Neural cell (in vitro differentiated cells): Measurements from ENCODE around the gene EPB42.

Source experiments
- CTCF ChIP-seq: fragments of 450-650 bp; IDR thresholded peaks from 2 replicates; pipeline ENCODE4 v1.5.1; 2014; ENCODE audit warnings: antibody characterized with exemption, mild to moderate bottlenecking, moderate library complexity; ENCODE audit not compliant: poor library complexity, severe bottlenecking
- EZH2 ChIP-seq: fragments of 200-600, 300-800 bp; shearing (Covaris generic), sonication (generic); IDR thresholded peaks from 2 replicates; pipeline ENCODE4 v1.6.1; 2014; ENCODE audit warnings: antibody characterized with exemption, low read length, borderline replicate concordance, mild to moderate bottlenecking; ENCODE audit not compliant: insufficient read depth, poor library complexity, severe bottlenecking
- RAD21 ChIP-seq: fragments of 450-650 bp; conservative IDR thresholded peaks from 2 replicates; pipeline ENCODE4 v1.6.1; 2014; ENCODE audit warnings: antibody characterized with exemption, mild to moderate bottlenecking, moderate library complexity
- SMC3 ChIP-seq: fragments of 450-650 bp; conservative IDR thresholded peaks from 2 replicates; pipeline ENCODE4 v1.6.1; 2014; ENCODE audit warnings: antibody characterized with exemption, mild to moderate bottlenecking, moderate library complexity; ENCODE audit not compliant: poor library complexity

DNA sequence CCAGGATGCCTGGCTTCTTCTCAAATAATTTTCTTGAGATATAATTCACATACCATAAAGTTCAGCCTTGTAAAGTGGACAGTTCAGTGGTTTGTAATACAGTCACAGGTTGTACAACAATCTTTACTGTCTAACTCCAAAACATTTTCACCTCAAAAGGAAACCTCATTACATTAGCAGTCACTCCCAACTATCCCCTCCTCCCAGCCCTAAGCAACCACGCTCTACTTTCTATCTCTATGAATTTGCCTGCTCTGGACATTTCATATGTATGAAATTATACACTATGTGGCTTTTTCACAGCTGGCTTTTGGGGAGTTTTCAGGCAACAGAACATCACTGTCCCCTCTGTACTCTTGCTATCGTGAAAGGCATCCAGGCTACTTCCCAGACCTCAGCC, 28.4 kb upstream of the EPB42 start:
- TF ChIP-seq SMC3 (no peak), CTCF (no peak), EZH2 (no peak), RAD21 (no peak)
